ENCODE results near the gene CCDC194. TPM values are rescaled to one million over a fixed set of nuclear protein-coding genes. Genes with fewer than 3 reads are reported as not detected.
A peak's percentile ranks its signal among the peaks of the same experiment; 100 is the strongest.

The CCDC194 gene
- total and polyA plus RNA-seq, 4 donors: 0.12 to 0.50 TPM; not detected in 2

DNA sequence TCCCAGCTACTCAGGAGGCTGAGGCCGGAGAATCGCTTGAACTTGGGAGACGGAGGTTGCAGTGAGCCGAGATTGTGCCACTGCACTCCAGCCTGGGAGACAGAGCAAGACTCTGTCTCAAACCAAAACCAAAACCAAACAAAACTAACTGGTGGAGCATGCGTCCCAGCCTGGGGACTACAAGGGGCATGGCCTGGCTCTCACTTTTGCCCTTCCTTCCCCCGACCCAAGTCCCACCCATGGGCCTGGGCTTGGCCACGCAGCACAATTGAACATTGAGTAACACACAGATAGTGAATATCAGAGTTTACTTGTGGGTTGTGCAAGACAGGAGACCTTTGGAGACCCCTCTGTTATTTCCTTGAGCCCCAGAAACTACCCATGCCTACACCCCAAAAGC, 41.2 kb upstream of the CCDC194 start:
- TF ChIP-seq NR2F2 (IDR thresholded peaks at IDR 0.05): peak; percentile 61
- TF ChIP-seq, protein P1, sequence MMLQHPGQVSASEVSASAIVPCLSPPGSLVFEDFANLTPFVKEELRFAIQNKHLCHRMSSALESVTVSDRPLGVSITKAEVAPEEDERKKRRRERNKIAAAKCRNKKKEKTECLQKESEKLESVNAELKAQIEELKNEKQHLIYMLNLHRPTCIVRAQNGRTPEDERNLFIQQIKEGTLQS (IDR thresholded peaks at IDR 0.05): no peak
- 75% methylated on average over 7 of the region's 7 CpGs for WGBS
- DNase-seq (ENCODE audit: low spot score): no peak
- Histone ChIP-seq H3K27ac (ENCODE audit: low read depth in 1 of 2, low read length in 2 of 2) (no peak overlapping the region), H3K27me3 (ENCODE audit: control insufficient read depth in 4 of 4, insufficient read depth in 4 of 4, low read length in 3 of 4) (no peaks in the 10 kb centered on the region), H3K36me3 (ENCODE audit: control insufficient read depth in 4 of 4, insufficient read depth in 3 of 4, low read depth in 1 of 4, low read length in 3 of 4) (no peaks in the 10 kb centered on the region), H3K9me3 (ENCODE audit: control insufficient read depth in 4 of 4, low read length in 3 of 4) (peaks cover 0 to 3% (median 0%) of the 10 kb centered on the region in 4 donors), H3K4me3 (ENCODE audit: low read depth in 1 of 3, low read length in 3 of 3) (no peak overlapping the region), H3K4me1 (ENCODE audit: control insufficient read depth in 4 of 4, insufficient read depth in 4 of 4, low read length in 3 of 4) (no peaks in the 10 kb centered on the region), H3K9ac (ENCODE audit: low read depth in 1 of 2, low read length in 2 of 2) (no peak overlapping the region)

DNA sequence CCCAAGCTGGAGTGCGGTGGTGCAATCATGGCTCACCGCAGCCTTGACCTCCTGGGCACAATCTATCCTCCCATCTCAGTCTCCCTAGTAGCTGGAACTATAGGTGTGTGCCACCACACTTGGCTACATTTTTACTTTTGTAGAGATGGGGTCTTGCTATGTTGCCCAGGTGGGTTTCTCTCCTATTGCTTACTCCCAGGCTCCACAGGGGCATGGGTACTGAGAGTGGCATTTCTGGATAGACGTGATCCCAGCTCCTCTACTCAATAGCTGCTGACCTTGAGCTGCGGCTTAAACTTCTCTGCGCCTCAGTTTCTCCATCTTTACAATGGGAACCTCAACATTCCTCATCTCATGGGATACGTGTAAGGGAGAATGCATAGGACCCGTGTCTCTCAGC, 37.4 kb upstream of the CCDC194 start:
- WGBS: 94% methylated on average over 7 of the region's 7 CpGs

DNA sequence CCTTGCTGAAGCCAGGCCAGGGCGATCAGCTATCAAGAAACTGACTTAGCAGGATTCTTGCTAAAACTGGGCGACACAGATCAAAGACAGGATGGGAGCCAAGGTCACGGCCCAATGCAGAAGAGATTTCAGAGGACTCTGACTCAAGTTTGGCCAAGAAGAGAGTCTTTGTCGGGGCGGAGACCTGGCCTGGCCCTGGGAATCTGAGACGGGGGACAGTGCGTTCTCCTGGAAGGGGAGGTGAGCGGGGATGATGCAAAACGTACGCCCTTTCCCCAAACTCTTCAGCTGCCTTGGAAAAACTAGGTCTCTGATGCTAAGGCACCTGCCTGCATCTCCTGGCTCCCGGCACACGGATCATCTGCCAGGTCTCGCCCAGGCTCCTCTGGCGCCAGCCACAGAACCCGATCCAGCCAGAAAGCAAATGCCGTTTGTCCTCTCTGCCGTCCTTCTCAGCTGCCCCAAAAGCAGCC, 35.7 kb upstream of the CCDC194 start:
- Histone ChIP-seq H3K27me3 (ENCODE audit: control insufficient read depth in 4 of 4, insufficient read depth in 4 of 4, low read length in 3 of 4) (no peaks in the 10 kb centered on the region), H3K9me3 (ENCODE audit: control insufficient read depth in 4 of 4, low read length in 3 of 4) (no peaks in the 10 kb centered on the region), H3K9ac (ENCODE audit: low read depth in 1 of 2, low read length in 2 of 2) (no peak overlapping the region), H3K4me3 (ENCODE audit: low read depth in 1 of 3, low read length in 3 of 3) (no peak overlapping the region), H3K27ac (ENCODE audit: low read depth in 1 of 2, low read length in 2 of 2) (no peak overlapping the region), H3K36me3 (ENCODE audit: control insufficient read depth in 4 of 4, insufficient read depth in 3 of 4, low read depth in 1 of 4, low read length in 3 of 4) (no peaks in the 10 kb centered on the region), H3K4me1 (ENCODE audit: control insufficient read depth in 4 of 4, insufficient read depth in 4 of 4, low read length in 3 of 4) (no peaks in the 10 kb centered on the region)
- TF ChIP-seq HNF4G (IDR thresholded peaks at IDR 0.05) (no peak), RXRA (IDR thresholded peaks at IDR 0.05) (no peak), EGR1 (IDR thresholded peaks at IDR 0.05; ENCODE audit: low read depth in 2 of 2) (no peak), JUND (IDR thresholded peaks at IDR 0.05) (no peak), FOXA2 (IDR thresholded peaks at IDR 0.05) (no peak), YY1 (IDR thresholded peaks at IDR 0.05) (no peak), GABPA (IDR thresholded peaks at IDR 0.05 in 1 of 2, conservative IDR thresholded peaks at IDR 0.05 in 1 of 2) (no peak), NR2F2 (IDR thresholded peaks at IDR 0.05) (no peak)
- TF ChIP-seq, protein P2, sequence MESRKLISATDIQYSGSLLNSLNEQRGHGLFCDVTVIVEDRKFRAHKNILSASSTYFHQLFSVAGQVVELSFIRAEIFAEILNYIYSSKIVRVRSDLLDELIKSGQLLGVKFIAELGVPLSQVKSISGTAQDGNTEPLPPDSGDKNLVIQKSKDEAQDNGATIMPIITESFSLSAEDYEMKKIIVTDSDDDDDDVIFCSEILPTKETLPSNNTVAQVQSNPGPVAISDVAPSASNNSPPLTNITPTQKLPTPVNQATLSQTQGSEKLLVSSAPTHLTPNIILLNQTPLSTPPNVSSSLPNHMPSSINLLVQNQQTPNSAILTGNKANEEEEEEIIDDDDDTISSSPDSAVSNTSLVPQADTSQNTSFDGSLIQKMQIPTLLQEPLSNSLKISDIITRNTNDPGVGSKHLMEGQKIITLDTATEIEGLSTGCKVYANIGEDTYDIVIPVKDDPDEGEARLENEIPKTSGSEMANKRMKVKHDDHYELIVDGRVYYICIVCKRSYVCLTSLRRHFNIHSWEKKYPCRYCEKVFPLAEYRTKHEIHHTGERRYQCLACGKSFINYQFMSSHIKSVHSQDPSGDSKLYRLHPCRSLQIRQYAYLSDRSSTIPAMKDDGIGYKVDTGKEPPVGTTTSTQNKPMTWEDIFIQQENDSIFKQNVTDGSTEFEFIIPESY (IDR thresholded peaks at IDR 0.05): no peak
- TF ChIP-seq, protein P1 (IDR thresholded peaks at IDR 0.05): no peak
- TF ChIP-seq, protein P3, sequence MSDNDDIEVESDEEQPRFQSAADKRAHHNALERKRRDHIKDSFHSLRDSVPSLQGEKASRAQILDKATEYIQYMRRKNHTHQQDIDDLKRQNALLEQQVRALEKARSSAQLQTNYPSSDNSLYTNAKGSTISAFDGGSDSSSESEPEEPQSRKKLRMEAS (IDR thresholded peaks at IDR 0.05): no peak
- no peak for DNase-seq (ENCODE audit: low spot score)
- 77% methylated on average over 17 of the region's 17 CpGs for WGBS

More for the DNA sequence above, 37.4 kb upstream of the CCDC194 start:
- Histone ChIP-seq H3K27ac (ENCODE audit: low read depth in 1 of 2, low read length in 2 of 2) (no peak overlapping the region), H3K4me1 (ENCODE audit: control insufficient read depth in 4 of 4, insufficient read depth in 4 of 4, low read length in 3 of 4) (no peaks in the 10 kb centered on the region), H3K9me3 (ENCODE audit: control insufficient read depth in 4 of 4, low read length in 3 of 4) (peaks cover 0 to 3% (median 0%) of the 10 kb centered on the region in 4 donors), H3K4me3 (ENCODE audit: low read depth in 1 of 3, low read length in 3 of 3) (no peak overlapping the region), H3K27me3 (ENCODE audit: control insufficient read depth in 4 of 4, insufficient read depth in 4 of 4, low read length in 3 of 4) (no peaks in the 10 kb centered on the region), H3K9ac (ENCODE audit: low read depth in 1 of 2, low read length in 2 of 2) (no peak overlapping the region), H3K36me3 (ENCODE audit: control insufficient read depth in 4 of 4, insufficient read depth in 3 of 4, low read depth in 1 of 4, low read length in 3 of 4) (no peaks in the 10 kb centered on the region)
- TF ChIP-seq, protein P3 (IDR thresholded peaks at IDR 0.05): no peak
- no peak for TF ChIP-seq YY1 (IDR thresholded peaks at IDR 0.05)
- no peak for TF ChIP-seq FOXA1 (IDR thresholded peaks at IDR 0.05)
- no peak for DNase-seq (ENCODE audit: low spot score)
